A204.1 (cell line): ENCODE measurements around the gene ASIC1.
"Not testable (repeated sequence)": the region's sequence is repeated elsewhere in the genome, so short reads cannot be mapped to it uniquely, and the experiment has no call there.

Source experiments
- FAIRE-seq: peaks from 2 replicates; lab custom pipeline; 2012; peaks lifted over from hg19 to GRCh38; lab: Jason Lieb, UNC

ASIC1 gene

GRCh38 chr12:50057000-50057841 lies at the start of gene ASIC1:
ASIC1 (plus strand) TSS chr12:50057596; CDS start chr12:50058767, 1,171 bp downstream.
- FAIRE-seq = no peak

- FAIRE-seq = no peak
These were observed 43.8 kb upstream of the ASIC1 start for GRCh38 chr12:50013361-50014147.

DNA sequence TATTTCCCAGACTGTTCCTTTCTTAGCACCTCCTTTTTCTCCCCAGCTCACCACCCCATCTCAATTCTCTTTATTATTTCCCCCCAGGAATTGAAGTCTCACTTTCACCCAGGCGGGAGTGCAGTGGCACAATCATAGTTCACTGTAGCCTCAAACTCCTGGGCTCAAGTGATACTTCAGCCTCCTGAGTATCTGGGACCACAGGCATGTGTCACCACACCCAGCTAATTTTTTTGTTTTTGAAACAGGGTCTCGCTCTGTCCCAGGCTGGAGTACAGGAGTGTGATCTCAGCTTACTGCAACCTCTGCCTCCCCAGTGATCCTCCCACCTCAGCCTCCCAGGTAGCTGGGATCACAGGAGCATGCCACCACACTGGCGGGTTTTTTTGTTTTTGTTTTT lies 43.1 kb upstream of the ASIC1 start:
- no peak for FAIRE-seq

DNA sequence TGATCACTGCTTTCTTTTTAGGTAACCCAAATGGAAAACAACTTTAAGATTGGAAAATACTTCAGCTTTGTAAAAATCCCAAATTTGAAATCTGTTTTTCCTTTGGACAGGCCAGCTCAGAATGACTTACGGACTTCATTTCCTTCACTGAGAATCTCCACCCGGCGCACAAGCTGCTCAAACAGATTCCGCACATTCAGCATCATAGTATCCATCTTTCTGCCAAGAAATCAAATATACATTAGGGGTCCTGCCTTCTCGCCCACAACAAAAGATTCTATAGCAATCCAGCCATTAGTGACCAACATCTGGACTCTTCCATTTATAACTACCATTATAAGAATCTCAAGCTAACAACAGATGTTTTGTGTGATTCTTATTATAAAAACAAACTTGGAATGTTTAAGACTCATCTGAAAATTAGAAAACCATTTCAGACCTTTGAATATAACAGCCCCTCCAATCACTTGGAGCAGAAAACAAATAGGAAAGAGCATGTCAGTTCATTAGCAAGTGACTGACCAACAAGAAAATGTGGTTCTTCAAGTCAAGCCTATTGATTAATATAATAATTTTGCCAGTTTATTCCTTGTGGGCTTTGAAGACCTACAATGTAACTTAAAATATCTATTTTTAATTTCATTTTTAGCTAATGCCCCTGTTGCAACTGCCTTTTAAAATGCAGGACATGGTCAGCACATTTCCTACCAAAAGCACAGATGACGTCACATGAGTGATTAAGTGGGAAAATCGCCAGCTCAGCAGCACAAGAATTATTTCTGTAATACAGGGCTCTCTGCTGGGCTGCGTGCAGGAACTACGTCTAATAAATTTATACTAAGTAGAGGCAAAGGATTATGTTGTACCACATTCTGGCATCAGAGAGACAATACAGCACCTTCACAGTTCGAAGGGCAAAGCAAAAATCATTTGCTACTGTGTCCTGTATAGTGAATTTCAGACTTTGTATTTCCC lies 40.6 kb upstream of the ASIC1 start:
- no peak for FAIRE-seq

- no peak for FAIRE-seq
These were observed 39.8 kb upstream of the ASIC1 start for GRCh38 chr12:50017641-50018040.

DNA sequence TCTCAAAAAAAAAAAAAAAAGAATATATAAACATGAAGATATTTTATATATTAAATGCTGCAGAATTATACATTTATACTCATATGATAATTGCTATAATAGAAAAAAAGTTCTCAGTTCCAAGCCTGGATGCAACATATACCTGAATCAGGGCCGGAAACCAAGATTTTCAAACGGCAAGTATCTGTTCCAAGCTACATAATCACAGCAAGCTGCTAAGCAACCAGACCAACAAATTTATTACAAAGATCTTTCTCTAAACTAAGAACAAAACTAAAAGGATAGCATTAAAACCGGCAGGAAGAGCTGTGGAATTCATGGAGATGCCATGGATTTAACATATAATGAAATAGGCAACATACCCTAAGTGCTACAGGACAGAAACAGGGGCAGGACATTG lies 39.2 kb upstream of the ASIC1 start:
- FAIRE-seq = no peak

- FAIRE-seq = no peak
These were observed 38.4 kb upstream of the ASIC1 start for GRCh38 chr12:50018968-50019367.

DNA sequence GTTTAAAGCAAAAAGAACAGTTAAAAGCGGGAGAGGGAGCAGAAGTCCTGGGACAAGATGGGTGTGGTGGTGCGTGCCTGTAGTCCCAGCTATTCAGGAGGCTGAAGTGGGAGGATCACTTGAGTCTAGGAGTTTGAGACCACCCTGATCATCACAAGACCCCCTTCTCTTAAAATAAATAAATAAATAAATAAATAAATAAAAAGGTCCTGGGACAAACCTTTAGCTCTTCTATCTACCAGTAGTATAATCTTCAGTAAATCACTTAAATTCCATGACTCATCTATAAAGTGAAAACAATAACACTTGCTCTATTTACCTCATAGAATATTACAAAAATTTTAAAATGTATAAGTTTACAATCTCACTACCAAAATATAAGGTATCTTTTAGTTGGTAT lies 37.9 kb upstream of the ASIC1 start:
- FAIRE-seq = no peak

- FAIRE-seq = no peak
These were observed 36.4 kb upstream of the ASIC1 start for GRCh38 chr12:50021031-50021430.

DNA sequence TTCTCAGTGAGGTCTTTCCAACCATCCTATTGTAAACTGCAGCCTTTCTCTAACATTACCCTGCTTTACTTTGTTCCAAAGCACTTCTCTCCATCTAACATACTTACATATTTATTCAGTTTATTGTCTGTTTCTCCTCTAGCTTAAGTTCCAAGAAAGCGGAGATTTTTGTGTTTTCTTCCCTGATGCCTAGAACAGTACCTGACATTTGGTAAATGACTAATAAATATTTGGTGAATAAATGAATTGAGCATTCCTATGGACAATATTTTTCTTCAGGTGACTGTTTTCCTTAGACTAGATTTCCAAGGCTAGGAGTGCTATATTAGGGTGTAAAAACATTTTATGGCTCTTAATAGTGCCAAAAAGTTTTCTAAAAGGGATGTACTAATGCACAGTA lies 34.5 kb upstream of the ASIC1 start:
- FAIRE-seq = no peak

GRCh38 chr12:50024227-50024626 lies 33.2 kb upstream of the ASIC1 start:
- no peak for FAIRE-seq

GRCh38 chr12:50024805-50025186 lies 32.6 kb upstream of the ASIC1 start:
- FAIRE-seq = no peak

GRCh38 chr12:50025187-50026059 lies 32.0 kb upstream of the ASIC1 start, which contains the start of gene RACGAP1:
RACGAP1 (minus strand) TSS chr12:50025494; CDS start chr12:50016715, 8,779 bp downstream.
- peak; percentile 99 for FAIRE-seq

GRCh38 chr12:50026691-50027090 lies 30.7 kb upstream of the ASIC1 start:
- FAIRE-seq = no peak

GRCh38 chr12:50030449-50030848 lies 26.9 kb upstream of the ASIC1 start:
- not testable (repeated sequence) for FAIRE-seq

GRCh38 chr12:50032515-50032853 lies 24.9 kb upstream of the ASIC1 start:
- FAIRE-seq = no peak

- FAIRE-seq = no peak
These were observed 24.4 kb upstream of the ASIC1 start for GRCh38 chr12:50032854-50033581.

DNA sequence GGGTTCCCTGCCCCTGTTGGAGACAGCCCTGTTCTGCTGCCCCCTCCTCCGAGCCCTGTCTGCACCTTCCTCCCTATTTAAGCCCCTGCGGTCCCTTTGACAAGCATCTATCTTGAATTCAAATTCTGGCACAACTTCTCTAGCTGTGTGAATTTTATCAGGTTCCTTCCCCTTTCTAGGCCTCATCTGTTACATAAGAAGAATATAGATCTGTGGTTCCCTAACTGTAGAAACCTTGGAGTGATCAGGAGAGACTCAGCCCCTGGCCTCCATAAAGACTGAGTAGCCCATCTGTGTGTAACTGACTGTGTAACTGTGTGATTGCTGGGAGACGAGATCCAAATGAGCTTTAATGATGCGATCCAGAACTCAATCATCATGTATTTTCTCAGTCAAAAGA lies 19.1 kb upstream of the ASIC1 start:
- FAIRE-seq = no peak

- no peak for FAIRE-seq
These were observed 18.1 kb upstream of the ASIC1 start for GRCh38 chr12:50039151-50039835.

DNA sequence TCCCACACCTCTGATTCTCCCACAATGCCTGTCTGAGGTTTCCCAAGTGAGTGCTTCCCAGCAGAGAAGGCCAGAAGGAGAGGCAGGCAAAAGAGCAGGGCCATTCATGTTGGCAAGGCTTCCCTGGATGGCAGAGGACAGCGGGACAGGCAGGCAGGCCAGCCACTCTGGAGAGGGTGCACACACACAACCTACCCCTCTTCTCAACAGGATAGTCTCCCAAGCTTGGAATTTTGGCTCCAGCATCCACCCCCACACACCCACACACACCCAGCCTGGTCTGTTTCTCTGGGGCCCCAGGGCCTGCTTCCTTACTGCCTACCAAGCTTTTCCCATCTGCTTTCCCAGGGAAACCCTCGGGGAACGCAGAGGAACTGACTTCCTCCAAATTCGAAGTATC lies 16.7 kb upstream of the ASIC1 start:
- no peak for FAIRE-seq
